ENCODE results near the gene PFN4. TPM values are rescaled to one million over a fixed set of nuclear protein-coding genes. Genes with fewer than 3 reads are reported as not detected.

The PFN4 gene
- total and polyA plus RNA-seq, 7 donors, result 0.18 to 1.2 (median 0.35) TPM; not detected in 1

- no peak overlapping the region for H3K27ac ChIP-seq
- ATAC-seq (no peak), DNase-seq (no peak)
- 88 to 90% (median 89%) methylated on average over 6 of the region's 6 CpGs for WGBS, 3 donors
- H3K27me3 ChIP-seq (ENCODE audit: insufficient read depth in 3 of 3, low read length in 2 of 3), result no peaks in the 10 kb centered on the region
- TF ChIP-seq, protein P1, sequence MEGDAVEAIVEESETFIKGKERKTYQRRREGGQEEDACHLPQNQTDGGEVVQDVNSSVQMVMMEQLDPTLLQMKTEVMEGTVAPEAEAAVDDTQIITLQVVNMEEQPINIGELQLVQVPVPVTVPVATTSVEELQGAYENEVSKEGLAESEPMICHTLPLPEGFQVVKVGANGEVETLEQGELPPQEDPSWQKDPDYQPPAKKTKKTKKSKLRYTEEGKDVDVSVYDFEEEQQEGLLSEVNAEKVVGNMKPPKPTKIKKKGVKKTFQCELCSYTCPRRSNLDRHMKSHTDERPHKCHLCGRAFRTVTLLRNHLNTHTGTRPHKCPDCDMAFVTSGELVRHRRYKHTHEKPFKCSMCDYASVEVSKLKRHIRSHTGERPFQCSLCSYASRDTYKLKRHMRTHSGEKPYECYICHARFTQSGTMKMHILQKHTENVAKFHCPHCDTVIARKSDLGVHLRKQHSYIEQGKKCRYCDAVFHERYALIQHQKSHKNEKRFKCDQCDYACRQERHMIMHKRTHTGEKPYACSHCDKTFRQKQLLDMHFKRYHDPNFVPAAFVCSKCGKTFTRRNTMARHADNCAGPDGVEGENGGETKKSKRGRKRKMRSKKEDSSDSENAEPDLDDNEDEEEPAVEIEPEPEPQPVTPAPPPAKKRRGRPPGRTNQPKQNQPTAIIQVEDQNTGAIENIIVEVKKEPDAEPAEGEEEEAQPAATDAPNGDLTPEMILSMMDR (IDR thresholded peaks at IDR 0.05), result no peak
- peaks cover 3 to 48% of the 10 kb centered on the region in 2 donors for H3K36me3 ChIP-seq (ENCODE audit: insufficient read depth in 1 of 2, low read depth in 1 of 2)
- H3K4me1 ChIP-seq, result peaks cover 7% of the 10 kb centered on the region
- intact Hi-C loops (cut with DNase I), result no loop called here
- no peaks in the 10 kb centered on the region for H3K9me3 ChIP-seq
- H3K4me3 ChIP-seq, result no peak overlapping the region
Measured at GRCh38 chr2:24073816-24074215, 49.3 kb downstream of the PFN4 start.

DNA sequence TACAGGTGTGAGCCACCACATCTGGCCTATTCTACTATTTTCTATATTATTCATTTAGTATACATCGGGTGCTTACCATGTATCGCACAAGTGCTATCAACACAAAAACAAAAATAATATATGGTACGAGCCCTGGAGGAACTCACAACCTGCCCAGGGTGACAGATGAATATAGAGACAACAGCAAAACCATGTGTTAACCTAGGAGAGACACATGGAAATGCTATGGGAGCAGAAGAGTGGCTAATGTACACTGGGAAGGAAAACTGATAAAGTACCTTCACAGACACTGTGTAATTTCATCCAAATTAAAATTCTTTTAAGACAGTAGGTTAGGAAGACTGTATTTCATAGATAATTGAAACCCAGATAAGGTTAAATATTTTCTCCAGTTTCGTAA, 50.9 kb downstream of the PFN4 start:
- ATAC-seq, result no peak
- H3K4me1 ChIP-seq, result peaks cover under 1% of the 10 kb centered on the region
- H3K36me3 ChIP-seq (ENCODE audit: insufficient read depth in 1 of 2, low read depth in 1 of 2), result peaks cover 3 to 62% of the 10 kb centered on the region in 2 donors
- no peak overlapping the region for H3K27ac ChIP-seq
- TF ChIP-seq, protein P1 (IDR thresholded peaks at IDR 0.05), result no peak
- WGBS, 3 donors, result 84 to 95% (median 86%) methylated on average over 4 of the region's 4 CpGs
- no peaks in the 10 kb centered on the region for H3K27me3 ChIP-seq (ENCODE audit: insufficient read depth in 3 of 3, low read length in 2 of 3)
- intact Hi-C loops (cut with DNase I), result no loop called here
- no peak for DNase-seq
- no peak overlapping the region for H3K4me3 ChIP-seq
- no peaks in the 10 kb centered on the region for H3K9me3 ChIP-seq

- ATAC-seq (no peak), DNase-seq (no peak)
- peaks cover 0 to 44% of the 10 kb centered on the region in 2 donors for H3K36me3 ChIP-seq (ENCODE audit: insufficient read depth in 1 of 2, low read depth in 1 of 2)
- intact Hi-C loops (cut with DNase I), result no loop called here
- 80 to 88% (median 87%) methylated on average over 2 of the region's 2 CpGs for WGBS, 3 donors
- no peaks in the 10 kb centered on the region for H3K4me1 ChIP-seq
- TF ChIP-seq, protein P1 (IDR thresholded peaks at IDR 0.05), result no peak
- no peak overlapping the region for H3K27ac ChIP-seq
- no peaks in the 10 kb centered on the region for H3K9me3 ChIP-seq
- H3K27me3 ChIP-seq (ENCODE audit: insufficient read depth in 3 of 3, low read length in 2 of 3), result no peaks in the 10 kb centered on the region
- no peak overlapping the region for H3K4me3 ChIP-seq
Measured at GRCh38 chr2:24065341-24065740, 57.8 kb downstream of the PFN4 start.

Other genes starting within 250 kb of the PFN4 start
- 10 to 100 TPM in 1 of 4 donors, 1 to 10 TPM in 3; 7.7 to 12.5 (median 8.4) TPM for gene ATAD2B, start 196.2 kb downstream of the PFN4 start, total RNA-seq
- 1 to 10 TPM; 2.6 to 5.6 (median 3.0) TPM for gene ATAD2B, start 196.2 kb downstream of the PFN4 start, polyA plus RNA-seq
- 10 to 100 TPM; 20.4 to 23.5 (median 20.8) TPM for gene UBXN2A, start 182.9 kb downstream of the PFN4 start, total RNA-seq
- gene UBXN2A, start 182.9 kb downstream of the PFN4 start, polyA plus RNA-seq, result 10 to 100 TPM; 12.0 to 33.9 (median 19.0) TPM
- under 1 TPM in 2 of 4 donors, not detected in 2; 0.27 to 0.28 TPM for gene MFSD2B, start 113.2 kb downstream of the PFN4 start, total RNA-seq
- under 1 TPM; 0.03 to 0.12 (median 0.07) TPM for gene MFSD2B, start 113.2 kb downstream of the PFN4 start, polyA plus RNA-seq
- 10 to 100 TPM in 2 of 4 donors, 1 to 10 TPM in 2; 6.5 to 14.6 (median 9.7) TPM for gene WDCP, start 75.9 kb downstream of the PFN4 start, total RNA-seq
- gene WDCP, start 75.9 kb downstream of the PFN4 start, polyA plus RNA-seq, result 10 to 100 TPM in 1 of 3 donors, 1 to 10 TPM in 2; 4.6 to 17.3 (median 5.0) TPM
- 1 to 10 TPM in 1 of 4 donors, under 1 TPM in 3; 0.46 to 1.8 (median 0.75) TPM for gene FKBP1B, start 73.6 kb downstream of the PFN4 start, total RNA-seq
- 1 to 10 TPM; 1.3 to 2.7 (median 2.1) TPM for gene FKBP1B, start 73.6 kb downstream of the PFN4 start, polyA plus RNA-seq
- 10 to 100 TPM; 44.2 to 60.5 (median 55.5) TPM for gene SF3B6, start 47.0 kb downstream of the PFN4 start, total RNA-seq
- gene SF3B6, start 47.0 kb downstream of the PFN4 start, polyA plus RNA-seq, result 100 to 1,000 TPM in 1 of 3 donors, 10 to 100 TPM in 2; 68.2 to 116 (median 90.8) TPM
- 1 to 10 TPM; 1.3 to 5.0 (median 2.6) TPM for gene TP53I3, start 38.5 kb downstream of the PFN4 start, total RNA-seq
- gene TP53I3, start 38.5 kb downstream of the PFN4 start, polyA plus RNA-seq, result 1 to 10 TPM; 1.7 to 5.6 (median 3.7) TPM
- gene FAM228B, start 135 bp upstream of the PFN4 start, total RNA-seq, result 10 to 100 TPM; 12.4 to 30.1 (median 12.8) TPM
- gene FAM228B, start 135 bp upstream of the PFN4 start, polyA plus RNA-seq, result 1 to 10 TPM; 2.5 to 6.9 (median 5.2) TPM
- gene FAM228A, start 51.7 kb upstream of the PFN4 start, total RNA-seq, result under 1 TPM in 3 of 4 donors, not detected in 1; 0.50 to 0.69 (median 0.58) TPM
- gene FAM228A, start 51.7 kb upstream of the PFN4 start, polyA plus RNA-seq, result under 1 TPM; 0.04 to 0.24 (median 0.23) TPM
- gene ITSN2, start 237.2 kb upstream of the PFN4 start, total RNA-seq, result 10 to 100 TPM; 33.5 to 71.7 (median 39.9) TPM
- 10 to 100 TPM; 12.2 to 15.0 (median 14.4) TPM for gene ITSN2, start 237.2 kb upstream of the PFN4 start, polyA plus RNA-seq

Measured in psoas muscle (tissue), 8 donors.